Putamen (tissue), 1 donor: Measurements from ENCODE around the gene LHFPL5.

Experiments used
- DNase-seq: peaks from one replicate; pipeline ENCODE4 v3.0.0-alpha.2; 2016; ENCODE audit warnings: low spot score

The LHFPL5 gene

GRCh38 chr6:35804996-35805736, at the start of gene LHFPL5:
Gene LHFPL5, plus strand, starts transcription at chr6:35805352. Its CDS starts 319 bp downstream, at chr6:35805671.
- DNase-seq, result no peak

GRCh38 chr6:35757456-35758123, 47.6 kb upstream of the LHFPL5 start:
- no peak for DNase-seq

GRCh38 chr6:35759426-35759825, 45.7 kb upstream of the LHFPL5 start:
- DNase-seq, result no peak

GRCh38 chr6:35765739-35766138, 39.4 kb upstream of the LHFPL5 start:
- DNase-seq, result no peak

- DNase-seq, result no peak
These were observed 35.9 kb upstream of the LHFPL5 start for GRCh38 chr6:35769211-35769610.

- no peak for DNase-seq
These were observed 33.9 kb upstream of the LHFPL5 start for GRCh38 chr6:35771343-35771627.

- no peak for DNase-seq
These were observed 30.9 kb upstream of the LHFPL5 start for GRCh38 chr6:35774116-35774794.

- DNase-seq, result no peak
These were observed 30.1 kb upstream of the LHFPL5 start for GRCh38 chr6:35775031-35775430.

- DNase-seq, result no peak
These were observed 28.6 kb upstream of the LHFPL5 start, which contains the start of gene CLPSL2 for GRCh38 chr6:35776364-35777215. Gene CLPSL2, plus strand, starts transcription at chr6:35776598. Its CDS starts 21 bp downstream, at chr6:35776619.

GRCh38 chr6:35777356-35778102, 27.6 kb upstream of the LHFPL5 start:
- DNase-seq, result no peak

GRCh38 chr6:35778437-35778836, 26.7 kb upstream of the LHFPL5 start:
- DNase-seq, result no peak

- DNase-seq, result no peak
These were observed 24.4 kb upstream of the LHFPL5 start, which contains the start of gene CLPSL1 for GRCh38 chr6:35780719-35781118. Gene CLPSL1, plus strand, starts transcription at chr6:35781019. Its CDS starts 92 bp downstream, at chr6:35781111.

GRCh38 chr6:35781290-35781689, 23.9 kb upstream of the LHFPL5 start:
- DNase-seq, result no peak

GRCh38 chr6:35782424-35782823, 22.7 kb upstream of the LHFPL5 start:
- no peak for DNase-seq

- no peak for DNase-seq
These were observed 21.0 kb upstream of the LHFPL5 start for GRCh38 chr6:35784200-35784599.

GRCh38 chr6:35786272-35786671, 18.9 kb upstream of the LHFPL5 start:
- no peak for DNase-seq

GRCh38 chr6:35786810-35787209, 18.3 kb upstream of the LHFPL5 start:
- no peak for DNase-seq

GRCh38 chr6:35787266-35788218, 17.6 kb upstream of the LHFPL5 start:
- no peak for DNase-seq

- no peak for DNase-seq
These were observed 16.6 kb upstream of the LHFPL5 start for GRCh38 chr6:35788423-35788982.

- DNase-seq, result no peak
These were observed 14.5 kb upstream of the LHFPL5 start for GRCh38 chr6:35790683-35791082.
